Pericardium fibroblast (primary cell): Measurements from ENCODE around the gene ATP2C2. TPM values are rescaled to one million over a fixed set of nuclear protein-coding genes. Genes with fewer than 3 reads are reported as not detected.

Experiments used
- total RNA-seq: library from RNA; depleted of rRNA; stranded (reverse); fragments of >200 nt; gene quantifications from 2 replicates; pipeline ENCODE4 v1.2.3, GENCODE V29; 2015

ATP2C2 gene
- total RNA-seq: not detected in 2 replicates

GRCh38 chr16:84368308-84368996 lies at the start of gene ATP2C2:
Gene ATP2C2, plus strand, starts transcription at chr16:84368538. Its CDS starts 78 bp downstream, at chr16:84368616.

GRCh38 chr16:84504420-84505248 lies 136.3 kb downstream of the ATP2C2 start, which contains the start of gene MEAK7:
Gene MEAK7, minus strand, starts transcription at chr16:84504659. Its CDS starts 6,573 bp downstream, at chr16:84498086.

Other genes with a start within 250 kb of the ATP2C2 start
- gene HSDL1, start 223.4 kb upstream of the ATP2C2 start, total RNA-seq: 10.3 and 20.8 TPM in 2 replicates
- not detected in 2 replicates for gene DNAAF1, start 223.2 kb upstream of the ATP2C2 start, total RNA-seq
- gene TAF1C, start 181.5 kb upstream of the ATP2C2 start, total RNA-seq: 9.6 and 13.1 TPM in 2 replicates
- gene ADAD2, start 177.4 kb upstream of the ATP2C2 start, total RNA-seq: not detected in 2 replicates
- not detected in 2 replicates for gene KCNG4, start 128.5 kb upstream of the ATP2C2 start, total RNA-seq
- 2.5 TPM in 1 of 2 replicates, not detected in the other for gene WFDC1, start 73.7 kb upstream of the ATP2C2 start, total RNA-seq
- gene MEAK7, start 136.1 kb downstream of the ATP2C2 start, total RNA-seq: 12.1 and 19.3 TPM in 2 replicates
- gene COTL1, start 249.5 kb downstream of the ATP2C2 start, total RNA-seq: 157 and 197 TPM in 2 replicates